ENCODE results near the gene RIC3. TPM values are rescaled to one million over a fixed set of nuclear protein-coding genes. Genes with fewer than 3 reads are reported as not detected.

The RIC3 gene
- total RNA-seq, 1 experiment from 2014 or later: 0.38 TPM

DNA sequence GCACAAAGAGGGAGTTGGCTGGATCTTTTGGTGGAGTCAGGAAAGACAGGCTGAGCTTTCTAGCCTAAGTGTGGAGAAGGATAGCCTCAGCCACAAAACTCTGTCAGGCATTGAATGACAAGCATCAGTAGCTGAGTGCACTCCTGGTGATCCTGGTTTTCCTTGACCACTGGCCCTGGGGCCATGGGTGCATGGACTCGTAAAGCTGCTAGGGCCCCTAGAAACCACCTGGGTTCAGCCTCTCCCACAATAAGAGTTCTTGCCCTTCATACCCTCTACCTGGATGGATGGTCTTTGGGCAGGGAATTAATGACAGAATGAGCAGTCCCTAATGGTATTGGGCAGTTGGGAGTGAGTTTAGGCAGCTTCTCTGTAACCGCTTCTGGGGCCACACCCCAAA lies 64.9 kb downstream of the RIC3 start:
- Mint-ChIP-seq H3K4me3 (ENCODE audit: low read depth, unreplicated experiment) (no peak overlapping the region), H3K4me1 (ENCODE audit: low read depth, unreplicated experiment) (no peaks in the 10 kb centered on the region), H3K27ac (ENCODE audit: unreplicated experiment) (no peak overlapping the region), H3K36me3 (ENCODE audit: insufficient read depth, unreplicated experiment) (no peaks in the 10 kb centered on the region), H3K27me3 (ENCODE audit: unreplicated experiment) (peaks cover 17% of the 10 kb centered on the region), H3K9me3 (ENCODE audit: low read depth, unreplicated experiment) (no peaks in the 10 kb centered on the region)
- no TSS peak for BruUV-seq (replicated peaks)
- no peak for DNase-seq
- intact Hi-C loops (cut with micrococcal nuclease; ENCODE audit: unreplicated experiment): no loop called here
- TF ChIP-seq, protein P1, sequence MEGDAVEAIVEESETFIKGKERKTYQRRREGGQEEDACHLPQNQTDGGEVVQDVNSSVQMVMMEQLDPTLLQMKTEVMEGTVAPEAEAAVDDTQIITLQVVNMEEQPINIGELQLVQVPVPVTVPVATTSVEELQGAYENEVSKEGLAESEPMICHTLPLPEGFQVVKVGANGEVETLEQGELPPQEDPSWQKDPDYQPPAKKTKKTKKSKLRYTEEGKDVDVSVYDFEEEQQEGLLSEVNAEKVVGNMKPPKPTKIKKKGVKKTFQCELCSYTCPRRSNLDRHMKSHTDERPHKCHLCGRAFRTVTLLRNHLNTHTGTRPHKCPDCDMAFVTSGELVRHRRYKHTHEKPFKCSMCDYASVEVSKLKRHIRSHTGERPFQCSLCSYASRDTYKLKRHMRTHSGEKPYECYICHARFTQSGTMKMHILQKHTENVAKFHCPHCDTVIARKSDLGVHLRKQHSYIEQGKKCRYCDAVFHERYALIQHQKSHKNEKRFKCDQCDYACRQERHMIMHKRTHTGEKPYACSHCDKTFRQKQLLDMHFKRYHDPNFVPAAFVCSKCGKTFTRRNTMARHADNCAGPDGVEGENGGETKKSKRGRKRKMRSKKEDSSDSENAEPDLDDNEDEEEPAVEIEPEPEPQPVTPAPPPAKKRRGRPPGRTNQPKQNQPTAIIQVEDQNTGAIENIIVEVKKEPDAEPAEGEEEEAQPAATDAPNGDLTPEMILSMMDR (IDR thresholded peaks at IDR 0.05; ENCODE audit: unreplicated experiment): no peak
- CTCF ChIA-PET: no interaction called here

DNA sequence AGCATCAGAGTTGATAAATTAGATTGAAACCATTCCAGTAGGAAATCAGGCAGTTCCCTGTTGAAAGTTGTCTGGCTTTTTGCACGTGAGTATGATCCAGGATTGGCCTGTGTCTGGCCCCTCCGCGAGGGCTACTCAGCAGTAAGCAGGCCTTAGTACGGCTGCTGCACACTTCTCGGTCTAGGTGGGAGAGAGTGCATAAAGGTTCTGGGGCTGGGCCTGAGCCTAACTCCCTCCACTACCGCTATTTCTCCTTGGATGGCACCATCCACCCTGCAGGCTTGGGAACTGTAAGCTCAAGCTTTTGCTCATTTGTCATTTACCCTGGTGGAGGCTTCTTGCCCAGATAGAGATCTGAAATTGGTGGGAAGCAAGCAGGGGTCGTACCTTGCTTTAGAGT lies 65.9 kb downstream of the RIC3 start:
- peaks cover 13% of the 10 kb centered on the region for H3K27me3 Mint-ChIP-seq (ENCODE audit: unreplicated experiment)
- intact Hi-C loops (cut with micrococcal nuclease; ENCODE audit: unreplicated experiment): no loop called here
- H3K4me1 Mint-ChIP-seq (ENCODE audit: low read depth, unreplicated experiment): no peaks in the 10 kb centered on the region
- no peaks in the 10 kb centered on the region for H3K36me3 Mint-ChIP-seq (ENCODE audit: insufficient read depth, unreplicated experiment)
- no TSS peak for BruUV-seq (replicated peaks)
- no peaks in the 10 kb centered on the region for H3K9me3 Mint-ChIP-seq (ENCODE audit: low read depth, unreplicated experiment)
- TF ChIP-seq, protein P1 (IDR thresholded peaks at IDR 0.05; ENCODE audit: unreplicated experiment): no peak
- H3K27ac Mint-ChIP-seq (ENCODE audit: unreplicated experiment): no peak overlapping the region
- CTCF ChIA-PET: no interaction called here
- DNase-seq: no peak
- H3K4me3 Mint-ChIP-seq (ENCODE audit: low read depth, unreplicated experiment): no peak overlapping the region

DNA sequence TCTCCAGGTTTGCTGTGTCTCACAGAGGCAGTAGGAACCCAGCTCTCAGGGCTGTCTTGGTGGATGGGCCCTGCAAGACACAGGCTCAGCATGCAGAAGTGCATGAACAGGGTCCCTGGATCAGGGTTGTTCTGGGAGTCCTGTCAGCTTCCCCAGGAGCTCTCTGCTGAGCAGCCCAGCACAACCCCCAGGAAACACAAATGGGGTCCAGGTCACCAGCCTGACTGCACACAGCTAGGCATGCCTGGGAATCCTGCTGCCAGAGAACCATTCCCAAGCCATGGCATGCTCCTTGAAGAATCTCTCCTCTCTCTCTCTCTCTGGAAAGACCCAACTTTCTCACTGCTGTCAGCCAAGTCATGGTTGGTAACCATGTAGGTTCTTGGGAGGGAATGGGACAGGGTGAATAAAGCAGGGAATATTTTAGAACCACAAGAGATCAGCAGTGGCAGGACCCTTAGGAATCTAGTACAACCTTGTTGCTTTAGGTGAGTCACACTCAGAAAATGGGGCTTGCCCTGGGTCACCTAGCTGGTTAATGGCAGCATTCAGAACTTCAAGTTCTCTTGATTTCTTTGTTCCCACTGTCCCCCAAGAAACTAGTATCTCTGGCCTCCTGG lies 66.4 kb downstream of the RIC3 start:
- DNase-seq: no peak
- intact Hi-C loops (cut with micrococcal nuclease; ENCODE audit: unreplicated experiment): no loop called here
- TF ChIP-seq, protein P1 (IDR thresholded peaks at IDR 0.05; ENCODE audit: unreplicated experiment): no peak
- Mint-ChIP-seq H3K27ac (ENCODE audit: unreplicated experiment) (no peak overlapping the region), H3K4me3 (ENCODE audit: low read depth, unreplicated experiment) (no peak overlapping the region), H3K36me3 (ENCODE audit: insufficient read depth, unreplicated experiment) (no peaks in the 10 kb centered on the region), H3K4me1 (ENCODE audit: low read depth, unreplicated experiment) (no peaks in the 10 kb centered on the region), H3K27me3 (ENCODE audit: unreplicated experiment) (peaks cover 13% of the 10 kb centered on the region), H3K9me3 (ENCODE audit: low read depth, unreplicated experiment) (no peaks in the 10 kb centered on the region)
- CTCF ChIA-PET: no interaction called here
- no TSS peak for BruUV-seq (replicated peaks)

DNA sequence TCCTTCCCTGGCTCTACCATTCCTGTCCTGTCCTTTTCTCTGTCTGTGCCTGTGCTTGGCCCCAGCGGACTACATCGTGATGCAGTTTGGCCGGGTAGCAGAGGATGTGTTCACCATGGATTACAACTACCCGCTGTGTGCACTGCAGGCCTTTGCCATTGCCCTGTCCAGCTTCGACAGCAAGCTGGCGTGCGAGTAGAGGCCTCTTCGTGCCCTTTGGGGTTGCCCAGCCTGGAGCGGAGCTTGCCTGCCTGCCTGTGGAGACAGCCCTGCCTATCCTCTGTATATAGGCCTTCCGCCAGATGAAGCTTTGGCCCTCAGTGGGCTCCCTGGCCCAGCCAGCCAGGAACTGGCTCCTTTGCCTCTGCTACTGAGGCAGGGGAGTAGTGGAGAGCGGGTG lies 67.4 kb downstream of the RIC3 start:
- intact Hi-C loops (cut with micrococcal nuclease; ENCODE audit: unreplicated experiment): no loop called here
- TF ChIP-seq, protein P1 (IDR thresholded peaks at IDR 0.05; ENCODE audit: unreplicated experiment): no peak
- BruUV-seq (replicated peaks): no TSS peak

More for the DNA sequence above, 67.4 kb downstream of the RIC3 start:
- CTCF ChIA-PET: interaction anchor here (3.3 kb wide), 1 partner anchor 95 kb away, joined by 97 read pairs; no protein-coding TSS in a partner anchor
- no peak overlapping the region for H3K27ac Mint-ChIP-seq (ENCODE audit: unreplicated experiment)
- H3K9me3 Mint-ChIP-seq (ENCODE audit: low read depth, unreplicated experiment): no peaks in the 10 kb centered on the region
- H3K36me3 Mint-ChIP-seq (ENCODE audit: insufficient read depth, unreplicated experiment): no peaks in the 10 kb centered on the region
- no peak overlapping the region for H3K4me3 Mint-ChIP-seq (ENCODE audit: low read depth, unreplicated experiment)
- no peak for DNase-seq
- H3K27me3 Mint-ChIP-seq (ENCODE audit: unreplicated experiment): peaks cover 13% of the 10 kb centered on the region
- H3K4me1 Mint-ChIP-seq (ENCODE audit: low read depth, unreplicated experiment): no peaks in the 10 kb centered on the region
